NCI-H2081 treated with DMSO at 0.1 percent for 48 hours (cell line): Measurements from ENCODE around the gene MACROD2.

Experiments used
- DNase-seq: peaks from one replicate; lab custom pipeline; 2025; lab: John Stamatoyannopoulos, UW

Gene MACROD2

DNA sequence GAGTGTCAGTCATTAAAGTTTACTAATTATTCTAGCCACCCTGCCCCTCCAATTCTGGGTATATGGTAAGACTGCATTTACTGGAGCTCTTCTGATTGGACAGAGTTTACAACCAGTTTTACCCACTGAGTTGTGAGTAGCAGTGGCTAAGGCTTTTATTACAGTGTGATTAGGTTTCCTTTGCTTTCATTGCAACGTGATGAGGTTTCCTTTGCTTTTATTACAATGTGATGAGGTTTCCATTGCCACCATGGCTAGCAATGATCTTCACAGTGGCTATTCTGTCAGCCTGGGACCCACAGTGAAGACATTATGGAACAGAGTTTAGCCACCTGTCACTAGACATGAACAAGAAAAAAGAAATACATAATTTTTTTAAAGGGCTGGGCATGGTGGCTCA is 1052.3 kb downstream of the MACROD2 start:
- DNase-seq = no peak

DNA sequence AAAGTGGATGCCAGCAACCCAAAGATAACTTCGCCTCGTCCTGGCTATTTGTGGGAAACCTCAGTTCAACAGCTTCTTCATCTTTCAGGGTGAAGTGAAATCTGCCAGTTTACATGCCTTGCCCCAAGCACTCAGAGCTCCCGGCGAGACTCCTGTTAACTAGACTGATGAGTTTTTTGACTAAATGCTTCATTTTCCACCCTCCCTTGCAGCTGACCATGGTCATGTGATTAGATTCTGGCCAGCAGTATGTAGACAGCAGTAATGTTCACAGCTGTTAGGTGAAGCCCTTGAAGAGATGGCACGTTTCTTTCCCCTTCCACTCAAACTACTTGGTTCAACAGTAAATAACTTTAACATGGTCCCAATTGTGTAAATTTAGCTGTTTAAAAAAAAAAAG is 1060.9 kb downstream of the MACROD2 start:
- no peak for DNase-seq

GRCh38 chr20:15058841-15059240 is 1063.5 kb downstream of the MACROD2 start:
- no peak for DNase-seq

DNA sequence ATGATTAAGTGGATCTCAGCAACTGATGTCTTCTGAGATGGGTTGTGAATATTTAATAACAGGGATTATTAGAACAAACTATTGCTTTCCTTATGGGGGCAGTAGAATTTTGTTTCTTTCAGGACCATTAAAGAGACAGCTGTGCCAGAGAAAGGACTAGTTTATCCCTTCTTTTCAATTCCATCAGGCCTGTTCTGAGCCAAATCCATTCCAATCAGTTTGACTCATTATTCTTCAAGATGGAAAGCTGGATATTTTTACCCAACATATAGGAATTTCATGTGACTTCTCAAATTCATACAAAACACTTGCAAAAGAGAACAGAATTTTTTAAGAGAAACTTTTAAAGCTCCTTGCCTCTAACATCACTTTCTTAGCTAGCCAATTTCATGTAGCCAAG is 1064.1 kb downstream of the MACROD2 start:
- no peak for DNase-seq

DNA sequence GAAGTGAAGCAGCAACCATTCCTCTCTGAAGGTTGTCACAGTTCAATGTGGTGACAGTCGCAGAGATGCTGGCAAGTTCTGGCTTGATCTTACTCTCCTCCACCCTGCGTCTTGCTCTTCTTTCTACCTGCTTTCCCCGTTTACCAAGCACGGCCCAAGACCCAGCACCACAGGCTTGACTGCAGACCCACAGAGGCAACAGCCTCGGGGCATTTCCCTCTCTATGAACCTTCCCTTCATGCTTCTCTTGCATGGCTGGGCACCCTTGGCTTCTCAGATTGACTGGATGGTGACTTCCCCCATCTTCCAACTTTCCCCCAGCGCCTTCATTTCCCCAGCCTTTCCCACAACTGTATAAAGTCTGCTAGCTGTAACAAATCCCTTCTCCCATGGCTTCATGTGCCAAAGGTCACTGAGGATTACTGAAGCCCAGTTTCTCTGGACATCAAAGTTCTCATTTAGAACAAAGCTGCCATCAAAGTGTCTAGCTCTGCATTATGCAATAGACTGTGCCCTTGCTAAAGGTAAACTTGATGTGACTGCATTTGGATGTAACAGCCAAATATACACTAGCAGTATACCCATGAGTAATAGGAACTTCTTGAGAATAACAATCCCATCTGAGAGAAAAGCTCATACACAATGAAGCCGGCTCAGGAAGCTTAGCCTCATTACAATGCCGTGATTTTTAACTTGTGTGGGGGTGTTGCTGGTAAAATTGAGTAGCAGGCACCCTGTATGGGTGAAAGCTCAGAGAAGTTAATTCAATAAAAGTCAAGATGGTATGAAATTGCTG is 1065.1 kb downstream of the MACROD2 start:
- DNase-seq = no peak

- DNase-seq = no peak
These were observed 1065.7 kb downstream of the MACROD2 start for GRCh38 chr20:15061061-15061430.

GRCh38 chr20:15061955-15062354 is 1066.6 kb downstream of the MACROD2 start:
- DNase-seq = no peak

DNA sequence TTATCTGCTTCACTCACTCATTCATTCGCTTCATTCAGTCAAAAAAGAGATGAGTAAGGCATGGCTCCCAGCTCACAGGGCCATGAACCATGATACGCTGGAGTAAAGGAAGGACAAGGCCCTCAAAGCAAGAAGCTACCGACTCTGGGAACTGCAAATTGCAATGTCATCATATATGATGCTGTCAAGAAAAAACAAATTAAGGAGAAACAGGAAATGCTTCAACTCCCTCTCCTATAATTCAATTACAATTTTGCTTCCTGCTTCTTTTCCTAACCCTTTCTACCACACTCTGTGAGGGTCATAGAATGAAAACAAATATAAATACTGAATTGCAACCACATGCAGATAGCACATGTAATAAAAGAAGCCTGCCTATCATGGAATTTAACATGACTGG is 1067.8 kb downstream of the MACROD2 start:
- DNase-seq = no peak

DNA sequence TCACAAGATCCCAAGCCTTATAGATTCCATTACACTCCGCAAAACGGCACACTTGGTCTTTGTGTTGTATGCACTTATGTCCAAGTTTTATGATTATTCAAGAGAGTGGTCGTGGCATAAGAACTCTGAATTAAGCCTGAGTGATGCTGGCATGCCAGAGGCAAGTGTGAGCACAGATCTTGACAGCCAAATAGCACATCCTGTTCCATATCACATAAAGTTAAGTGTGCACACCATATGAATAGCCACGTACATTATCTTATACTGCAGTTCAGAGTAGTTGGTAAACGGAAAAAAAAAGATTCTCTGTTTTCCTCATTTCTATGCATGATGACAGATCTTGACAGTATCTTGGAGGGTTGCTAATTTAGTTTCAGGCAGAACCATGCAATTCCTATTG is 1069.4 kb downstream of the MACROD2 start:
- no peak for DNase-seq

- no peak for DNase-seq
These were observed 1070.5 kb downstream of the MACROD2 start for GRCh38 chr20:15065794-15066193.

DNA sequence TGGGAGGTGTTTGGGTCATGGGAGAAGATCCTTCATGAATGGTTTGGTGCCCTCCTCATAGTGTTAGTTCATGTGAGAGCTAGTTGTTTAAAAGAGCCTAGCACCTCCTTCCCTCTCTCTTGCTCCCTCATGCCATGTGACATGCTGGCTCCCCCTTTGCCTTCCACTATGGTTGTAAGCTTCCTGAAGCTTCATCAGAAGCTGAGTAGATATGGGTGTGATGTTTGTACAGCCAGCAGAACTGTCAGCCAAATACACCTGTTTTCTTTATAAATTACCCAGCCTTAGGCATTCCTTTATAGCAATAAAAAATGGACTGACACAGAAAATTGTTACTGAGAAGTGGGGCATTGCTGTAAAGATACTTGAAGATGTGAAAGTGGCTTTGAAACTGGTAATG is 1073.2 kb downstream of the MACROD2 start:
- DNase-seq = no peak

DNA sequence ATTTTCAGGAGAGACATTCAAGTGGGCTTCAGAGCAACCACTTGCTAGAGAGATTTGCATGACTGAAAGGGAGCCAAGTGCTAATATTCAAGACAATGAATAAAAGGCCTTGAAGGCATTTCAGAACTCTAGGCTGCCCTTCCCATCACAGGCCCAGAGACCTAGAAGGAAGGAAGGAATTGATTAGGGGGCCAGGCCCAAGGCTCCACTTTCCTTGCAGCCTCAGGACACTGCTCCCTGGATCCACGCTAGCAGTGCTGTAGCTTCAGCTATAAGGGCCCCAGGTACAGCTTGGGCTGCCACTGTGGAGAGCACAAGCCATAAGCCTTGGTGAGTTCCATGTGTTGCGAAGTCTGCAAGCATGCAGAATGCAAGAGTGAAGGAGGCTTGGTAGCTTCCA is 1074.0 kb downstream of the MACROD2 start:
- no peak for DNase-seq

DNA sequence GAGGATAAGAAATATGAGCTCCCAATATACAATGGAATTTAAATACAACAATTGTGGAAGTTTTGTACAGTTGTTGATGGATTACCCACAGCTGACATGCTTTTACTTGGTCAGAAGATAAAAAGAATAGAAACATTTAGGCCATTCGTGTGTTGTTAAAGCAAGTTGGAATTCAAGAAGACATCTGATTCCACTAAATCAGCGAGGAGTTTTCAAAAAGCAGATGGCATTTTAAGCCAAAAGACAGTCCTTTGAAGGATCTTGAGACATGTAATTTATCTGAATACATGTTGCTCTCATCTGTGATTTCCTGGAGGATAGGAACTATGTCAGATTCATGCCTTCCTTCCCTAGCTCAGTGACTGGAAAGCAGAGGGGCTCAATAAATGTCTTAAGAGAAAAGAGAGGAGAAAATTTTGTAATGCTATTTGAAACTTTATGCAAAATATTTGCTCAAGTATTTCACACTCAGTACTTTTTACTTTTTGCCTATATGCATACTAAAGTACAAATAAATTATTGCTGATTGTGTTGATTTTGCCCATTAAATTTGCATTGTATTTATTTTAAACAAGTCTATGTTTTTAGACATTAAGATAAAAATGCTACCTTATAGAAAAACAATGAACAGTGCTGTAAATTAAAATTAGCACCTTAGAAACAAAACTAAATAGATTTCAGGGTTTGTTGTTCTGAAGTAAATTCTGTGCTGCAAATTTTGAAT is 1075.9 kb downstream of the MACROD2 start:
- no peak for DNase-seq

DNA sequence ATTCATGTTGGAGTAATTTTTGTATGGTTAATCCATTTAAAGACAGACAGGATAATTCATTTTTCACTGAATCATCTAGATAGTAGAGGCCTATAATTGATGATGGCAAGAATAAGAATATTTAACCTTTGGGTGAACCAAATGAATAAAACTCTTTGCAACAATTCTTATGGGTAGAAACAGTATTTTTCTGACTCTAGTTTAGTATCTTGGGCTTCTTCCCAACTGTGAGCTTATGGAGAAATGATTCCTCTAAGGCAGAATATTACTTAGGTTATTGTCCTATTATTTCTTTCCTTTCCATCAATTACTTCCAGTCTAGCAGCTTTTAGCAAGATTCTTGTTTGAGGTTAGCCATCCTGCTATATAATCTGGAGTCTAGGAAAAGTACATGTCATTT is 1077.0 kb downstream of the MACROD2 start:
- no peak for DNase-seq

- DNase-seq = no peak
These were observed 1080.3 kb downstream of the MACROD2 start for GRCh38 chr20:15075586-15075985.

GRCh38 chr20:15076785-15077184 is 1081.5 kb downstream of the MACROD2 start:
- DNase-seq = no peak

GRCh38 chr20:15077733-15078250 is 1082.5 kb downstream of the MACROD2 start:
- no peak for DNase-seq

GRCh38 chr20:15079594-15080340 is 1084.5 kb downstream of the MACROD2 start:
- no peak for DNase-seq

- no peak for DNase-seq
These were observed 1085.9 kb downstream of the MACROD2 start for GRCh38 chr20:15081261-15081660.

DNA sequence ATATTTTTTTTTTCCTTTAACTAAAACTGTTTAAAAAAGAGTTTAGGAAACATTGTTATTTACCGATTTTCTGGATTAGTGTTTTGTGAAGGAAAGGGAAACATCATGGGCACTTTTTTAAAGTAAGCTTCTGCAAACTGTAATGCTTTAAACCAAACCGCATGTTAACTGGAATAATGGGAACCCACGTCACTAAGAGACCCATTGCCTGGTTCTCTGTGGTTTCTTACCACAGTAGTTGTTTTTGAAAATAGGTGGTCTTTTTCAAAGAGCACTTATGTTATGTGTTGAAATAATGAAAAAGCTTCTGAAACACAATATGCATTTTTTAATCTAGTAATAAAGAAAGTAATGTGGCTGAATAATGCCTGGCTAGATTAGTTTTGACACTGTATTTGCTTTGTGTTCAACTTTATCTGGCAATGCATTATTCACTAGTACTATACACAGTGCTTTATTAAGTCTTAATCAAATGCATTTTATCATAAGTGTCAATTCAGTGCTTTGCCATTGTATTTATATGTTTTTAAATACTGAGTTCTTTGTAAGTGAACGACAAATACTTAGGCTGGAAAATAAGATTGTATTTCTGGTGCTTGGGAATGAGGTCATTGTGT is 1096.2 kb downstream of the MACROD2 start:
- DNase-seq = no peak

DNA sequence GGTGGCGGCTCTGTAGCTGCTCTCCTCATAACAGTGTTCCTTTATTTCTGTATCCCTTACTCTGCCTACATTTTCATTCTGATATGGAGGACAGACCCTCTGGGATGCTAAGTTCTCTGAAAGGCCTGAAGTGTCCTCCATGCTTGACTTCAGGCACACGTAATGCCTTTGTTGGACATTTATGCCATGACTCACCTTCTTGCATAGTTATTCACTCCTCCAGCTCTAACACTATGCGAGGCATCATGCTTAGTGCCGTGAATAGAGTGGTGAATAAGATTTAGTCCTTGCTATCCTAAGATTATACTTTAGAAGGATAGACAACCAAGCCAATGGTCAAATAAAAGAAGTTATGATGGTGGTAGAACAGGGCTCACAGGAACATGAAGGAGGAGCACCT is 1103.0 kb downstream of the MACROD2 start:
- DNase-seq = no peak

DNA sequence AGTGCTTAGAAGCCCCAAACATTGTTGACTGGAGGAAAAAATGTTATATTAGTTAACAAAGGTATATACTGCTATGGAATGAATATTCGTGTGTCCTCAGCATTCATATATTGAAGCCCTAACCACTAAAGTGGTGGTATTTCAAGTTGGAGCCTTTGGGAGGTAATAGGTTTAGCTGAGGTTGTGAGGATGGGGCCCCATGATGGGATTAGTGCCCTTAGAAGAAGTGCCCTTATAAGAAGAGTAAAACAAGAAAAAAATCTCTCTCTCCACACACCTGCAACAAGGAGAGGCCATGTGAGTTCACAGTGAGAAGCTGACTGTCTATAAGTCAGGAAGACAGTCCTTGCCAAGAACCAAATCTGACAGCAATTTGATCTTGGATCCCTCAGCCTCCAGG is 1103.8 kb downstream of the MACROD2 start:
- no peak for DNase-seq
